Measurements from ENCODE around the gene PARG.
"Not testable (repeated sequence)": the region's sequence is repeated elsewhere in the genome, so short reads cannot be mapped to it uniquely, and the experiment has no call there.

The PARG gene

DNA sequence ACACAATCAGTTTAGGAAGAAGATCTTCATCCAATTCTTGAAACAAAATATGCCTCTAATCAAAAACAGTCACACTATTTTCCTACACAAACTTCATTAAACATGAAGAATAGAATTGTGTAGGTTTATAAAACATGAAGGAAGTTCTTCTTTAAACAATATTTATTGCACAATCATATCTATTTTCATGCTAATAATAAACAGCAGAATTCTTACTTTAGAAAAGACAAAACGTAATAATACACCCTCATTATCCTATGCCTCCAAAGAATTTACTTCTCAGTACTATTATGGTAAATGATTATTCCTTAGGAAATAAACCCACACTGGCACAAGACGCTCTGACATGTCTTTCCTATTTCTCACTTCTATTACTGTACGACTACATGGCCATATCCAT lies 41.4 kb downstream of the PARG start:
- not testable (repeated sequence) for H3K27ac ChIP-seq (ENCODE audit: low read depth, low read length); H3K4me3 ChIP-seq (ENCODE audit: low read depth, low read length); H3K27me3 ChIP-seq (ENCODE audit: insufficient read depth, low read length); H3K4me1 ChIP-seq (ENCODE audit: control insufficient read depth, insufficient read depth, low read length, unreplicated experiment); H3K36me3 ChIP-seq (ENCODE audit: insufficient read depth, low read length); H3K79me2 ChIP-seq (ENCODE audit: control insufficient read depth, insufficient read depth, low read length, unreplicated experiment); H2AFZ ChIP-seq (ENCODE audit: low read length, unreplicated experiment)

DNA sequence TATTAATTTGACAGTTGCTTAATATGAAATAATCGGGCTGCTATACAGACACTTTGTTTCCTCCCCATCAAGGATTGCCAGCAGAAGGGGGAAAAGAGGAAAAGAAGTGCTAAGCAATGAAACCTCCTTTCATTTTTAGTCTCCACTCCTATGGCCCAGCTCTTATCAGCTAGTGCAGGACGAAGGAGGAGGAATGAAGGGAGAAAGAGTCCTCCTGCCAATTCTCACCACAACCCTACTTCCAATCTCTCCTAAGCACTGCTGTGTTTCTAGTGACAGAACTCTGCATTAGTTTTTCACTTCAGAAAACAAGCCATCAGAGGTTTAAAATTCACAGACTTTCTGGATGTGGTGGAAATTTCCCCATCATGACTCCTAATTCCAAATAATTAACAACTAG lies 41.8 kb downstream of the PARG start:
- H3K27ac ChIP-seq (ENCODE audit: low read depth, low read length); H3K27me3 ChIP-seq (ENCODE audit: insufficient read depth, low read length); H3K36me3 ChIP-seq (ENCODE audit: insufficient read depth, low read length); H3K79me2 ChIP-seq (ENCODE audit: control insufficient read depth, insufficient read depth, low read length, unreplicated experiment); H3K4me3 ChIP-seq (ENCODE audit: low read depth, low read length); H3K4me1 ChIP-seq (ENCODE audit: control insufficient read depth, insufficient read depth, low read length, unreplicated experiment); H2AFZ ChIP-seq (ENCODE audit: low read length, unreplicated experiment): not testable (repeated sequence)

DNA sequence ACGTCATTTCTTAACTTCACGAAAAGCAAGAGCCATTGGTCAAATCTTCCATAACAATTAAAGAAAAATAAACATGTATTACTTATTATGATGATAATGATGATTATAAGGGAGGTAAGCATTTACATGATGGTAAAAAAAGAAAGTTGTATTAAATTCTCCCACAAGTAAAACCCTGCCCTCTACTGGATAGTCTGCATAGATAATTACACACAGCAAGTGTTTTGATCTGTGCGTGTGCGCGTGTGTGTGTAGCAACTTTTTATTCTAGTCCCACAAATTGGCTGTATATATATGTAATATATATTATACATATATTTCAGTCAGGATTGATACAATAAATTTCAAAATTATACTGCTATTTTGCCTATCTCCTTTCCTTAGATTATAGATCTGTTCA lies 51.8 kb downstream of the PARG start:
- not testable (repeated sequence) for H3K79me2 ChIP-seq (ENCODE audit: control insufficient read depth, insufficient read depth, low read length, unreplicated experiment); H3K27me3 ChIP-seq (ENCODE audit: insufficient read depth, low read length); H3K4me3 ChIP-seq (ENCODE audit: low read depth, low read length); H3K36me3 ChIP-seq (ENCODE audit: insufficient read depth, low read length); H3K27ac ChIP-seq (ENCODE audit: low read depth, low read length); H3K4me1 ChIP-seq (ENCODE audit: control insufficient read depth, insufficient read depth, low read length, unreplicated experiment); H2AFZ ChIP-seq (ENCODE audit: low read length, unreplicated experiment)

GRCh38 chr10:49884739-49885331 lies 57.0 kb downstream of the PARG start:
- not testable (repeated sequence) for H3K4me1 ChIP-seq (ENCODE audit: control insufficient read depth, insufficient read depth, low read length, unreplicated experiment); H2AFZ ChIP-seq (ENCODE audit: low read length, unreplicated experiment); H3K27me3 ChIP-seq (ENCODE audit: insufficient read depth, low read length); H3K79me2 ChIP-seq (ENCODE audit: control insufficient read depth, insufficient read depth, low read length, unreplicated experiment); H3K36me3 ChIP-seq (ENCODE audit: insufficient read depth, low read length); H3K27ac ChIP-seq (ENCODE audit: low read depth, low read length); H3K4me3 ChIP-seq (ENCODE audit: low read depth, low read length)

DNA sequence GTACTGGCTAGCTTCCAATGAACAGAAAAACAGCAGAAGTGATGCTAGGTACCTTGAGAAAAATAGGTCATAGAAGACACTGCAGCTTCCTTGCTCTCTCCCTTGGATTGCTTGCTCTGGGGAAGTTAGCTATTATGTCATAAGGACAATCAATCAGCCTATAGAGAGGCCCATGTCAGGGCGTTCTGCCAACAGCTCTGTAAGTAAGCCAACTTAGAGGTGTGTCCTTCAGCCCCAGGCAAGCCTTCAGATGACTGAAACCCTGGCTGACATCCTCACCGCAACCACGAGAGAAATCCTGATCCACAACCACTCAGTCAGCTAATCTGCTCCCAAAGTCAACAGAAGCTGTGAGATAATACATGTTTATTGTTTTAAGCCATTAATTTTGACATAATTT lies 58.0 kb downstream of the PARG start:
- H3K27ac ChIP-seq (ENCODE audit: low read depth, low read length); H3K4me1 ChIP-seq (ENCODE audit: control insufficient read depth, insufficient read depth, low read length, unreplicated experiment); H3K36me3 ChIP-seq (ENCODE audit: insufficient read depth, low read length); H3K4me3 ChIP-seq (ENCODE audit: low read depth, low read length); H3K27me3 ChIP-seq (ENCODE audit: insufficient read depth, low read length); H2AFZ ChIP-seq (ENCODE audit: low read length, unreplicated experiment); H3K79me2 ChIP-seq (ENCODE audit: control insufficient read depth, insufficient read depth, low read length, unreplicated experiment): not testable (repeated sequence)

GRCh38 chr10:49882327-49882726 lies 59.5 kb downstream of the PARG start:
- H3K79me2 ChIP-seq (ENCODE audit: control insufficient read depth, insufficient read depth, low read length, unreplicated experiment); H2AFZ ChIP-seq (ENCODE audit: low read length, unreplicated experiment); H3K27ac ChIP-seq (ENCODE audit: low read depth, low read length); H3K4me3 ChIP-seq (ENCODE audit: low read depth, low read length); H3K27me3 ChIP-seq (ENCODE audit: insufficient read depth, low read length); H3K36me3 ChIP-seq (ENCODE audit: insufficient read depth, low read length); H3K4me1 ChIP-seq (ENCODE audit: control insufficient read depth, insufficient read depth, low read length, unreplicated experiment): not testable (repeated sequence)

- H3K4me1 ChIP-seq (ENCODE audit: control insufficient read depth, insufficient read depth, low read length, unreplicated experiment); H3K36me3 ChIP-seq (ENCODE audit: insufficient read depth, low read length); H2AFZ ChIP-seq (ENCODE audit: low read length, unreplicated experiment); H3K27ac ChIP-seq (ENCODE audit: low read depth, low read length); H3K4me3 ChIP-seq (ENCODE audit: low read depth, low read length); H3K79me2 ChIP-seq (ENCODE audit: control insufficient read depth, insufficient read depth, low read length, unreplicated experiment); H3K27me3 ChIP-seq (ENCODE audit: insufficient read depth, low read length): not testable (repeated sequence)
These were observed 69.1 kb downstream of the PARG start for GRCh38 chr10:49872740-49873139.

DNA sequence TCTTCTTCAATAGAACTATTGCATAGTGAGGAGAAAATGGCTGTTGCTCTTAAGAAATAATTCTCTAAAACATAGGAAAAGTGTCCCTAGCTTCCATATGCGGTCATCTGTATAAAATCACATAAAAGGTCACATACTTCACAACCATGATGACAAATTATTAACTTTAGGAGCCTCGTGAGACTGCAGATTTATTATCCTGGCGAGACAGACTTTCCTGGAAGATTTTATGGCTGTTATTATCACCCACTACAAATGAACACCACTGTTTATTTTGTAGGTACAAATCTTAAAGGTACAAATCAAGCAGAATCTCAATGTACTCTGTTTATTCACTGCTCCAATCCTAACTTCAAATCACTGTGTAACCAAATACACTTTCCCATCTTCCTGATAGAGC lies 70.4 kb downstream of the PARG start:
- not testable (repeated sequence) for H2AFZ ChIP-seq (ENCODE audit: low read length, unreplicated experiment); H3K79me2 ChIP-seq (ENCODE audit: control insufficient read depth, insufficient read depth, low read length, unreplicated experiment); H3K27ac ChIP-seq (ENCODE audit: low read depth, low read length); H3K27me3 ChIP-seq (ENCODE audit: insufficient read depth, low read length); H3K36me3 ChIP-seq (ENCODE audit: insufficient read depth, low read length); H3K4me1 ChIP-seq (ENCODE audit: control insufficient read depth, insufficient read depth, low read length, unreplicated experiment); H3K4me3 ChIP-seq (ENCODE audit: low read depth, low read length)

DNA sequence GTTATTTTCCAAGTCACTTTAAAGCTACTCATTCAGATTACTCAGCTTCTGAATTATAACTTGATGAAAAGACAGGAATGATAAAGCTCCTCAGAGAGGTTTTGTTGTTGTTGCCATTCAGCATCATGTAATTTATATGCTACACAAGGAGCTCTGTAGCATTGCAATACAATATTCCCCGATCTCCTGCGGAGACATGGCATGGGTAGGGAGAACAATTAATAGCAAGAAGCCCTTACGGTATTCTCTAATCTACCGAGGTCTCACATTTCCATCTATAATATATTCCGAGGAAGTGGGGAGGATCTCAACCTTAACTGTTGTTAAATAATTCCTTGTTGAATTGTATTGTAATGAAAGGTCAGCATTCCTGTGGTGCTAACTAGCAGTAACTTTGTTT lies 81.9 kb downstream of the PARG start:
- H2AFZ ChIP-seq (ENCODE audit: low read length, unreplicated experiment); H3K27ac ChIP-seq (ENCODE audit: low read depth, low read length); H3K36me3 ChIP-seq (ENCODE audit: insufficient read depth, low read length); H3K79me2 ChIP-seq (ENCODE audit: control insufficient read depth, insufficient read depth, low read length, unreplicated experiment); H3K4me3 ChIP-seq (ENCODE audit: low read depth, low read length); H3K27me3 ChIP-seq (ENCODE audit: insufficient read depth, low read length); H3K4me1 ChIP-seq (ENCODE audit: control insufficient read depth, insufficient read depth, low read length, unreplicated experiment): not testable (repeated sequence)

DNA sequence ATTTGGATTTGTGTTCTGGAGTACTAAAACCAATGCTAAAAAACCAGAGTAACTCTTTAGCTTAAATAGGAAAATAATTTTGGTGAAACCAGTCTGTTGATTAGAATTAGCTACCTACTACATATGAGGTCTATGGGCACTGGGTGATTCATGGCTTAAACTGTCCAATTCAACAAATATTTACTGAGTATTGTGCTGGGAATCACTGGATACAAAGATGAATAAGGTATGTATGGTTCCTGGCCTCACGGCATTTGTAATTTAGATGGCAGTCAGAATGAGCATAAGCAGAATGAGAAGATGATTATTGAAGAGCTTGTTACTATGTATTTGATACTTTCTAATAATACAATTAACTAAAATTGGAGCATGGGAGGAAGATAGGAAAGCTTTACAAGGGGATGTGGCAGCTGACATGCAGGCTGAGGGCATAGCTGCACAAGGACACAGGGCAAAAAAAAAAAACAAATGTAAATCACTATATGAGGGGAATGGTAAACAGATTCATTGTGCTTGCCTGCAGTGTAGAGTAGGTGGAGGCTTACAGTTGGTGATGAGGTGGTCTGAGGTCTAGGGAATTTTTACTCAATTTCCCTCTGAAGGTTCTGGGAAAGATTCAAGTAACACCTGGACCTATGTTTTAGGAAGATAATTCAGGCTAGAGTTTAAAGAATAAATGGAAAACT lies 83.0 kb downstream of the PARG start:
- H3K27me3 ChIP-seq (ENCODE audit: insufficient read depth, low read length); H3K36me3 ChIP-seq (ENCODE audit: insufficient read depth, low read length); H2AFZ ChIP-seq (ENCODE audit: low read length, unreplicated experiment); H3K4me3 ChIP-seq (ENCODE audit: low read depth, low read length); H3K4me1 ChIP-seq (ENCODE audit: control insufficient read depth, insufficient read depth, low read length, unreplicated experiment); H3K27ac ChIP-seq (ENCODE audit: low read depth, low read length); H3K79me2 ChIP-seq (ENCODE audit: control insufficient read depth, insufficient read depth, low read length, unreplicated experiment): not testable (repeated sequence)

DNA sequence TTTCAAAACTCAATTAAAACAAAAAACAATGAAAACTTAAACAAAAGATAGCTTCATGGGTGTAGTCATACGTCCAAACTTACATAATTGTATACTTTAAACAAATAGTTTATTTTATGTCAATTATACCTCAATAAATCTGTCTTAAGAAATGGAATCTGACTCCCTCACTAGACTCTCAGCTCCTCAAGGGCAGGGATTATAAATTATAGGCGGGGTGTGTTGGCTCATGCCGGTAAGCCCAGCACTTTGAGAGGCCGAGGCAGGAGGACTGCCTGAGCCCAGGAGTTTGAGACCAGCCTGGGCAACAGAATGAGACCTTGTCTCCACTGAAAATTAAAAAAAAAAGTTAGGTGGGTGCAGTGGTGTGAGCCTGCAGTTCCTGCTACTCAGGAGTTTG lies 92.3 kb downstream of the PARG start:
- H3K27ac ChIP-seq (ENCODE audit: low read depth, low read length); H2AFZ ChIP-seq (ENCODE audit: low read length, unreplicated experiment); H3K79me2 ChIP-seq (ENCODE audit: control insufficient read depth, insufficient read depth, low read length, unreplicated experiment); H3K36me3 ChIP-seq (ENCODE audit: insufficient read depth, low read length); H3K27me3 ChIP-seq (ENCODE audit: insufficient read depth, low read length); H3K4me3 ChIP-seq (ENCODE audit: low read depth, low read length): not testable (repeated sequence)
- peaks cover 13% of the 10 kb centered on the region for H3K4me1 ChIP-seq (ENCODE audit: control insufficient read depth, insufficient read depth, low read length, unreplicated experiment)

All from ACC112 (cell line).